Astrocyte of the cerebellum (primary cell): ENCODE data around the gene HHAT.

Experiments
- DNase-seq: peaks from one replicate; pipeline ENCODE4 v3.0.0-alpha.2; 2011; ENCODE audit warnings: low read depth
- H3K4me3 ChIP-seq: 2 replicates; pipeline ENCODE4 v1.5.1; 2011; ENCODE audit warnings: mild to moderate bottlenecking, low read depth, low read length, moderate library complexity
- CTCF ChIP-seq: IDR thresholded peaks from 2 replicates; pipeline ENCODE4 v1.5.1; 2012; ENCODE audit warnings: low read length, low read depth, moderate library complexity, mild to moderate bottlenecking; ENCODE audit errors: missing control alignments
- in situ Hi-C: cut with HindIII; loops from 2 replicates; pipeline ENCODE4 v1.10.0; 2017; ENCODE audit warnings: low sequenced_read_pairs

HHAT gene

GRCh38 chr1:210499956-210500355 lies 171.3 kb downstream of the HHAT start:
- no peak for DNase-seq
- TF ChIP-seq CTCF: no peak
- in situ Hi-C loops: no loop called here
- no peak overlapping the region for H3K4me3 ChIP-seq

- TF ChIP-seq CTCF: no peak
- in situ Hi-C loops: no loop called here
These were observed 172.1 kb downstream of the HHAT start for GRCh38 chr1:210500831-210501230.

GRCh38 chr1:210504286-210504685 lies 175.6 kb downstream of the HHAT start:
- DNase-seq: no peak
- no peak overlapping the region for H3K4me3 ChIP-seq
- in situ Hi-C loops: no loop called here
- no peak for TF ChIP-seq CTCF

More at GRCh38 chr1:210500831-210501230, 172.1 kb downstream of the HHAT start:
- DNase-seq: no peak
- no peak overlapping the region for H3K4me3 ChIP-seq

GRCh38 chr1:210505601-210506496 lies 177.1 kb downstream of the HHAT start:
- no peak for TF ChIP-seq CTCF
- in situ Hi-C loops: no loop called here
- DNase-seq: no peak
- no peak overlapping the region for H3K4me3 ChIP-seq

GRCh38 chr1:210506689-210507088 lies 178.0 kb downstream of the HHAT start:
- in situ Hi-C loops: no loop called here
- no peak for DNase-seq
- H3K4me3 ChIP-seq: no peak overlapping the region
- no peak for TF ChIP-seq CTCF

- in situ Hi-C loops: no loop called here
- DNase-seq: no peak
- H3K4me3 ChIP-seq: no peak overlapping the region
- TF ChIP-seq CTCF: no peak
These were observed 187.5 kb downstream of the HHAT start for GRCh38 chr1:210516092-210516656.
